K562 (cell line): ENCODE data around the gene FAHD2A. TPM values are rescaled to one million over a fixed set of nuclear protein-coding genes. Genes with fewer than 3 reads are reported as not detected.

Experiments used
- ATAC-seq: fragments of 200-7000 bp; cut with Tn5 transposase; 3 replicates; pipeline ENCODE4 v1.9.1; 2020; ENCODE audit warnings: moderate library complexity
- BruUV-seq: library from RNA; stranded (reverse); fragments of 400-500 nt; replicated peaks from 2 replicates; lab custom pipeline; 2021; lab: Mats Ljungman, UMichigan
- CTCF ChIA-PET: fragments of 300-600 bp; formaldehyde crosslinking; extraction: SDS; loops from one replicate; lab custom pipeline; 2021; ENCODE audit warnings: low intra/inter-chr PET ratio; lab: Yijun Ruan, JAX
- POLR2A ChIA-PET: fragments of 300-600, 350-650 bp; sonication (Branson Sonifier 250); formaldehyde crosslinking; extraction: SDS; loops from one replicate; lab custom pipeline; 2021; ENCODE audit warnings: antibody characterized with exemption, inconsistent platforms; lab: Yijun Ruan, JAX
- DNase-seq, 4 experiments: peaks; one replicate each; pipeline versions ENCODE4 v3.0.0 to v3.0.0-alpha.2; 2011 to 2018; ENCODE audit warnings: low spot score in 3 of 4, mixed read lengths in 3 of 4; ENCODE audit errors: extremely low read depth in 1 of 4
- FAIRE-seq: peaks from 2 replicates; lab custom pipeline; 2011; peaks lifted over from hg19 to GRCh38; lab: Jason Lieb, UNC
- H2AFZ ChIP-seq: 2 replicates; pipeline ENCODE4 v1.6.0; 2011; ENCODE audit warnings: low read depth, low read length, control low read depth, inconsistent platforms
- H3K27ac ChIP-seq: fragments of 200-600 bp; 3 replicates; pipeline ENCODE4 v1.8.0; 2011; ENCODE audit warnings: low read depth, mild to moderate bottlenecking, control low read depth, inconsistent platforms, low read length, moderate library complexity, mixed read lengths; ENCODE audit errors: extremely low read depth
- H3K27me3 ChIP-seq, 2 experiments: fragments of 300-600 bp in 1 of 2; 2 replicates in 1 of 2; 3 replicates in 1 of 2; pipeline versions ENCODE4 v1.6.0 to v1.8.0; 2011; ENCODE audit warnings: inconsistent platforms in 2 of 2, low read length in 2 of 2, mild to moderate bottlenecking in 1 of 2, mixed read lengths in 1 of 2, moderate library complexity in 1 of 2; ENCODE audit not compliant: control insufficient read depth in 2 of 2, insufficient read depth in 2 of 2
- H3K36me3 ChIP-seq: fragments of 300-600 bp; 3 replicates; pipeline ENCODE4 v1.8.0; 2011; ENCODE audit warnings: mild to moderate bottlenecking, low read length, inconsistent platforms; ENCODE audit not compliant: control insufficient read depth, insufficient read depth
- H3K4me1 ChIP-seq, 2 experiments: fragments of 200-600 bp in 1 of 2; replicated peaks in 1 of 2; 2 replicates in 1 of 2; 3 replicates in 1 of 2; pipeline versions ENCODE4 v1.5.1 to v1.8.0; 2011; ENCODE audit warnings: inconsistent platforms in 2 of 2, low read length in 2 of 2, mild to moderate bottlenecking in 1 of 2, mixed read lengths in 1 of 2, moderate library complexity in 1 of 2; ENCODE audit not compliant: control insufficient read depth in 2 of 2, insufficient read depth in 2 of 2
- H3K4me2 ChIP-seq: 2 replicates; pipeline ENCODE4 v1.6.1; 2011; ENCODE audit warnings: low read length, control low read depth, inconsistent platforms, mixed read lengths; ENCODE audit not compliant: insufficient read depth
- H3K4me3 ChIP-seq: fragments of 200-600 bp; sonication (generic), shearing (Covaris generic); 2 replicates; pipeline ENCODE4 v1.5.1; 2016; ENCODE audit warnings: control low read depth, inconsistent platforms
- H3K79me2 ChIP-seq: fragments of 200-600 bp; 3 replicates; pipeline ENCODE4 v1.8.0; 2011; ENCODE audit warnings: low read length, inconsistent platforms; ENCODE audit not compliant: control insufficient read depth, insufficient read depth
- H3K9ac ChIP-seq, 2 experiments: 2 replicates each; pipeline versions ENCODE4 v1.6.0 to v1.6.1; 2011; ENCODE audit warnings: low read depth in 2 of 2, low read length in 2 of 2, control low read depth in 1 of 2, inconsistent platforms in 1 of 2, mild to moderate bottlenecking in 1 of 2, mixed read lengths in 1 of 2; ENCODE audit not compliant: insufficient read depth in 1 of 2
- H3K9me1 ChIP-seq: one replicate; pipeline ENCODE4 v1.6.0; 2011; ENCODE audit warnings: inconsistent platforms, mild to moderate bottlenecking, low read length, moderate library complexity; ENCODE audit not compliant: control insufficient read depth, insufficient read depth
- H3K9me3 ChIP-seq: replicated peaks from 2 replicates; pipeline ENCODE4 v1.5.1; 2011; ENCODE audit warnings: low read depth, low read length, inconsistent platforms; ENCODE audit not compliant: control insufficient read depth, insufficient read depth
- H4K20me1 ChIP-seq: replicated peaks from 2 replicates; pipeline ENCODE4 v1.6.1; 2011; ENCODE audit warnings: low read length, inconsistent platforms, mixed read lengths; ENCODE audit not compliant: control insufficient read depth, insufficient read depth
- CTCF ChIP-seq, 3 experiments: IDR thresholded peaks in 2 of 3; conservative IDR thresholded peaks in 1 of 3; 2 replicates each; pipeline ENCODE4 v1.5.1; 2011 to 2012; ENCODE audit warnings: low read length in 3 of 3, mild to moderate bottlenecking in 3 of 3, control low read depth in 2 of 3, improper control_type of control experiment in 1 of 3, inconsistent platforms in 1 of 3, low read depth in 1 of 3, mixed read lengths in 1 of 3, moderate library complexity in 1 of 3; ENCODE audit not compliant: insufficient read depth in 2 of 3
- RAD21 ChIP-seq, 2 experiments: fragments of 250-450 bp in 1 of 2; fragments of 450-650 bp in 1 of 2; sonication (Bioruptor Pico) in 1 of 2; formaldehyde crosslinking in 1 of 2; IDR thresholded peaks in 1 of 2; conservative IDR thresholded peaks in 1 of 2; 2 replicates each; pipeline versions ENCODE4 v1.4.0 to v1.8.0; 2020 to 2022; ENCODE audit warnings: mild to moderate bottlenecking in 2 of 2, moderate library complexity in 1 of 2
- RERE ChIP-seq: sonication (generic); formaldehyde crosslinking; IDR thresholded peaks from 2 replicates; pipeline ENCODE4 v1.8.0; 2023; ENCODE audit warnings: missing genetic modification reagents, mild to moderate bottlenecking, borderline replicate concordance
- WGBS: fragments of 100-300 bp; shearing (Covaris generic); methylation state at CpG from one replicate; pipeline ENCODE4 v1.1.6; 2016; ENCODE audit warnings: low coverage, mixed read lengths; ENCODE audit not compliant: insufficient coverage; ENCODE audit errors: missing lambda C conversion rate; 5-methylcytosine and 5-hydroxymethylcytosine counted together
- in situ Hi-C: fragments of 300-500 bp; cut with MboI; formaldehyde crosslinking; loops from 4 replicates; pipeline ENCODE4 v1.15.0; 2018; ENCODE audit warnings: inconsistent platforms, mixed read lengths
- intact Hi-C: fragments of 100-400 bp; cut with micrococcal nuclease; formaldehyde crosslinking; loops from 2 replicates; pipeline ENCODE4 v1.14.2; 2022
- polyA plus RNA-seq, 8 experiments: library from polyadenylated mRNA; depleted of rRNA in 4 of 8; stranded (reverse) in 5 of 8; unstranded in 3 of 8; fragments of >200 nt; fragmentation: Nextera tagmentation in 2 of 8; fragmentation: Illumina TruSeq in 1 of 8; extraction: Ambion mirVana in 2 of 8; extraction: Trizol in 1 of 8; gene quantifications; 2 replicates each; pipeline versions ENCODE4 v1.2.1 to v1.2.3, GENCODE V29; 2011 to 2014; ENCODE audit warnings: inconsistent platforms in 1 of 8, missing spikeins in 1 of 8
- total RNA-seq, 7 experiments: library from RNA; depleted of rRNA in 6 of 7; stranded (reverse); fragments of >200 nt in 6 of 7; fragmentation: Illumina TruSeq in 2 of 7; extraction: Trizol in 2 of 7; gene quantifications; 2 replicates each; pipeline versions ENCODE4 v1.2.1 to v1.2.3, GENCODE V29; 2011 to 2021; ENCODE audit warnings: low replicate concordance in 1 of 7

FAHD2A gene
- total and polyA plus RNA-seq, 9 of the 15 experiments (the other 6 are each of a cell fraction or from before 2014, with no cell fraction given): 13.8 to 41.0 (median 30.4) TPM

- peak in 2 of 4 experiments; percentile 34 to 35 for DNase-seq
- H3K4me3 ChIP-seq: no peak overlapping the region
- H3K9me1 ChIP-seq: no peaks in the 10 kb centered on the region
- H3K79me2 ChIP-seq: no peaks in the 10 kb centered on the region
- no peak overlapping the region for H3K9ac ChIP-seq
- TF ChIP-seq RERE (CRISPR knock-in tag) (no peak), CTCF (IDR thresholded peaks at IDR 0.05 in 2 of 3, conservative IDR thresholded peaks at IDR 0.05 in 1 of 3; ENCODE audit: insufficient read depth in 2 of 3, low read depth in 1 of 3, low read length in 3 of 3) (peak in 2 of 3 experiments; percentile 34 to 45; a peak in 4 of 6 replicates), RAD21 (CRISPR knock-in tag; conservative IDR thresholded peaks at IDR 0.05 in 1 of 2, IDR thresholded peaks at IDR 0.05 in 1 of 2) (peak in 1 of 2 experiments; percentile 14; a peak in 1 of 4 replicates)
- intact Hi-C loops: no loop called here
- 0 out of 3 replicates have a peak, but pooled peaks have one; percentile 19 for ATAC-seq
- FAIRE-seq: no peak
- CTCF ChIA-PET: no interaction called here
- no peaks in the 10 kb centered on the region for H3K9me3 ChIP-seq
- H4K20me1 ChIP-seq: no peaks in the 10 kb centered on the region
- in situ Hi-C loops: loop anchor here (10.0 kb wide), 1 partner anchor 642 kb away; the partner anchor contains the start of gene GPAT2
- H3K27ac ChIP-seq: no peak overlapping the region
- WGBS: 10% methylated on average over 8 of the region's 8 CpGs
- H3K4me1 ChIP-seq: peaks cover 0 to 12% of the 10 kb centered on the region in 2 experiments; a peak in 2 of 5 replicates
- no TSS peak for BruUV-seq
- POLR2A ChIA-PET: no interaction called here
- no peaks in the 10 kb centered on the region for H3K36me3 ChIP-seq
- no peak overlapping the region for H2AFZ ChIP-seq
- peaks cover 19 to 47% of the 10 kb centered on the region in 2 experiments; a peak in 4 of 5 replicates for H3K27me3 ChIP-seq
- no peak overlapping the region for H3K4me2 ChIP-seq
Observed at GRCh38 chr2:95392730-95393455, 9.6 kb upstream of the FAHD2A start.
